DOHH2 (cell line): ENCODE results near the gene ABTB2.

Experiments
- H3F3A ChIP-seq: fragments of 200-600 bp; sonication (generic), shearing (Covaris generic); 2 replicates; pipeline ENCODE4 v1.6.0; 2016; ENCODE audit warnings: antibody characterized with exemption, mild to moderate bottlenecking; ENCODE audit not compliant: control insufficient read depth, insufficient read depth
- H3K27ac ChIP-seq: fragments of 200-600 bp; sonication (generic); 2 replicates; pipeline ENCODE4 v1.5.1; 2014; ENCODE audit warnings: low read depth, mild to moderate bottlenecking, low read length, moderate library complexity
- H3K27me3 ChIP-seq: fragments of 200-600 bp; sonication (generic); 2 replicates; pipeline ENCODE4 v1.6.1; 2014; ENCODE audit warnings: mild to moderate bottlenecking, low read length, mixed read lengths; ENCODE audit not compliant: control insufficient read depth
- H3K36me3 ChIP-seq: fragments of 200-600 bp; sonication (generic); 2 replicates; pipeline ENCODE4 v1.6.1; 2014; ENCODE audit warnings: mild to moderate bottlenecking, low read length, moderate library complexity, mixed read lengths; ENCODE audit not compliant: control insufficient read depth
- H3K4me1 ChIP-seq: fragments of 200-600 bp; sonication (generic); 2 replicates; pipeline ENCODE4 v1.6.1; 2014; ENCODE audit warnings: mild to moderate bottlenecking, low read length, mixed read lengths; ENCODE audit not compliant: control insufficient read depth
- H3K4me2 ChIP-seq: fragments of 200-600 bp; sonication (generic); 2 replicates; pipeline ENCODE4 v1.6.0; 2014; ENCODE audit warnings: mild to moderate bottlenecking, low read length, moderate library complexity
- H3K4me3 ChIP-seq: fragments of 200-600 bp; sonication (generic); 2 replicates; pipeline ENCODE4 v1.5.1; 2014; ENCODE audit warnings: mild to moderate bottlenecking, low read length, mixed read lengths
- H3K79me2 ChIP-seq: fragments of 200-600 bp; sonication (generic); 2 replicates; pipeline ENCODE4 v1.6.1; 2014; ENCODE audit warnings: mild to moderate bottlenecking, low read length, mixed read lengths; ENCODE audit not compliant: control insufficient read depth
- H3K9me2 ChIP-seq: fragments of 200-600 bp; sonication (generic); replicated peaks from 2 replicates; pipeline ENCODE4 v1.6.1; 2014; ENCODE audit warnings: mild to moderate bottlenecking, low read length, mixed read lengths; ENCODE audit not compliant: control insufficient read depth
- H3K9me3 ChIP-seq: fragments of 200-600 bp; sonication (generic); 2 replicates; pipeline ENCODE4 v1.6.1; 2014; ENCODE audit warnings: antibody characterized with exemption, low read length, mixed read lengths; ENCODE audit not compliant: control insufficient read depth, insufficient read depth
- H4K20me1 ChIP-seq: fragments of 200-600 bp; sonication (generic); 2 replicates; pipeline ENCODE4 v1.6.0; 2014; ENCODE audit warnings: low read depth, mild to moderate bottlenecking, antibody characterized with exemption, low read length, moderate library complexity; ENCODE audit not compliant: control insufficient read depth, insufficient read depth
- EZH2phosphoT487 ChIP-seq: fragments of 200-600 bp; sonication (generic); IDR thresholded peaks from 2 replicates; pipeline ENCODE4 v1.6.1; 2017; ENCODE audit warnings: borderline replicate concordance, mild to moderate bottlenecking, antibody characterized with exemption, low read length, moderate library complexity, mixed read lengths
- TF ChIP-seq, protein P1 (sequence below): fragments of 200-600 bp; sonication (generic); IDR thresholded peaks from one replicate; pipeline ENCODE4 v1.5.1; 2014; ENCODE audit warnings: antibody characterized with exemption, mild to moderate bottlenecking, low read depth, low read length; ENCODE audit not compliant: poor library complexity, severe bottlenecking

The ABTB2 gene

DNA sequence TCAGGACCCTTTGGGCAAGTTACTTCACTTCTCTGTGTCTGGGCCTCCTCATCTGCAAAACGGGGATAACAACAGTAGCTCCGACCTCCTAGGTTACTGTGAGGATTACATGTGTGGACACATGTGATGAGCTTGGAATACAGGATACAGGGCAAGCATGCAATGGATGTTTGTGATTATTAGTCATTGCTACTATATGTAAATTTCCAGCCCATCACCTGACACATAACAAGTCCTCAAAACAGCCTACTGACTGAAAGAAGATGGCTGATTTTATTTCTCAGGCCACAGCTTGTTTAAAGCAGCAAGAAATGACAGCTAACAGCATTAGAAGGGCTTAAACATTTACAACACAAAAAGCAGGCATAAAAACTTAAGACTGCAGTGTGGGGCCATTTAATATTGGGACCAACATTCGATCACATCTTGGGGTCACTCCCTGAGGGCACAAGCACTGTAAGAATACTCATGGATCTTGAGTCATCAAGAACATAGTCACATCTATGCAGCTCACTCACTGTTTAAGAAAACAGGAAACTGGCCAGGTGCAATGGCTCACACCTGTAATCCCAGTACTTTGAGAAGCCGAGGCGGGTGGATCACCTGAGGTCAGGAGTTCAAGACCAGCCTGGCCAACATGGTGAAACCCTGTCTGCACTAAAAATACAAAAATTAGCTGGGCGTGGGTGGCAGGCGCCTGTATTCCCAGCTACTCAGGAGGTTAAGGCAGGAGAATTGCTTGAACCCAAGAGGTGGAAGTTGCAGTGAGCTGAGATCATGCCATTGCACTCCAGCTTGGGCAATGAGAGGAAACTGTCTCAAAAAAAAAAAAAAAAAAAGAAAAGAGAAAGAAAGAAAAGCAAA, 49.5 kb downstream of the ABTB2 start:
- Histone ChIP-seq H3K4me1 (no peaks in the 10 kb centered on the region), H3K36me3 (no peaks in the 10 kb centered on the region), H3K79me2 (no peaks in the 10 kb centered on the region), H3K27ac (no peak overlapping the region), H4K20me1 (no peaks in the 10 kb centered on the region), H3K4me2 (no peak overlapping the region), H3K9me3 (no peaks in the 10 kb centered on the region), H3K4me3 (no peak overlapping the region), H3F3A (no peaks in the 10 kb centered on the region), H3K9me2 (no peaks in the 10 kb centered on the region), H3K27me3 (peaks cover 4% of the 10 kb centered on the region; the same call in 1 of the 2 replicates)
- TF ChIP-seq, protein P1, sequence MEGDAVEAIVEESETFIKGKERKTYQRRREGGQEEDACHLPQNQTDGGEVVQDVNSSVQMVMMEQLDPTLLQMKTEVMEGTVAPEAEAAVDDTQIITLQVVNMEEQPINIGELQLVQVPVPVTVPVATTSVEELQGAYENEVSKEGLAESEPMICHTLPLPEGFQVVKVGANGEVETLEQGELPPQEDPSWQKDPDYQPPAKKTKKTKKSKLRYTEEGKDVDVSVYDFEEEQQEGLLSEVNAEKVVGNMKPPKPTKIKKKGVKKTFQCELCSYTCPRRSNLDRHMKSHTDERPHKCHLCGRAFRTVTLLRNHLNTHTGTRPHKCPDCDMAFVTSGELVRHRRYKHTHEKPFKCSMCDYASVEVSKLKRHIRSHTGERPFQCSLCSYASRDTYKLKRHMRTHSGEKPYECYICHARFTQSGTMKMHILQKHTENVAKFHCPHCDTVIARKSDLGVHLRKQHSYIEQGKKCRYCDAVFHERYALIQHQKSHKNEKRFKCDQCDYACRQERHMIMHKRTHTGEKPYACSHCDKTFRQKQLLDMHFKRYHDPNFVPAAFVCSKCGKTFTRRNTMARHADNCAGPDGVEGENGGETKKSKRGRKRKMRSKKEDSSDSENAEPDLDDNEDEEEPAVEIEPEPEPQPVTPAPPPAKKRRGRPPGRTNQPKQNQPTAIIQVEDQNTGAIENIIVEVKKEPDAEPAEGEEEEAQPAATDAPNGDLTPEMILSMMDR, result no peak
- TF ChIP-seq EZH2phosphoT487, result no peak

GRCh38 chr11:34305780-34306179, 52.0 kb downstream of the ABTB2 start:
- Histone ChIP-seq H3F3A (no peaks in the 10 kb centered on the region), H3K4me1 (peaks cover 6% of the 10 kb centered on the region), H3K27ac (no peak overlapping the region), H3K4me2 (no peak overlapping the region), H3K79me2 (no peaks in the 10 kb centered on the region), H3K9me2 (no peaks in the 10 kb centered on the region), H4K20me1 (no peaks in the 10 kb centered on the region), H3K36me3 (no peaks in the 10 kb centered on the region), H3K4me3 (no peak overlapping the region), H3K9me3 (no peaks in the 10 kb centered on the region), H3K27me3 (peaks cover 6% of the 10 kb centered on the region; the same call in 1 of the 2 replicates)
- TF ChIP-seq, protein P1, result no peak
- no peak for TF ChIP-seq EZH2phosphoT487

DNA sequence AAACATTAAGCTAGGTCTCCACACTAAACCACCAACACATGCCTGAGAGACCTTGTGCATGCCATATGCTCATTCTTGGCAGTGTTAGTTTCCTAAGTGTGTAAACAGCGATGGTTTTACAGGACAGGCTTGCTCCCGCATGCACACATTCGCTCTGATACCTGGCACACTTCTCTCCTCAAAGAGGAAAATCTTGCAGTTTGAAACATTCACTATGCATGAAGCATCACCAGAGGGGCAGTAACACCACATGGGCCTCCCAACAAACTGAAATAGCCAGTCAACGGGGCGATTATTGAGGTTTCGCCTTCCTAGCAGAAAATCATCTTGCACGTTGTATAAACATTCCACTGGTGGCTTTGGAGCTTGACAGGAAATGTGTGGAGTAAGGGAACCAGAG, 52.6 kb downstream of the ABTB2 start:
- H3K36me3 ChIP-seq, result no peaks in the 10 kb centered on the region
- no peaks in the 10 kb centered on the region for H3F3A ChIP-seq
- no peak overlapping the region for H3K4me3 ChIP-seq
- no peaks in the 10 kb centered on the region for H3K9me3 ChIP-seq
- peaks cover 4% of the 10 kb centered on the region; the same call in 1 of the 2 replicates for H3K27me3 ChIP-seq
- H3K9me2 ChIP-seq, result no peaks in the 10 kb centered on the region
- no peak overlapping the region for H3K27ac ChIP-seq
- TF ChIP-seq EZH2phosphoT487, result no peak
- TF ChIP-seq, protein P1, result no peak
- H3K4me2 ChIP-seq, result no peak overlapping the region
- no peaks in the 10 kb centered on the region for H4K20me1 ChIP-seq
- no peaks in the 10 kb centered on the region for H3K79me2 ChIP-seq
- H3K4me1 ChIP-seq, result peaks cover 10% of the 10 kb centered on the region
